Tibial artery (tissue), 4 donors: ENCODE results near the gene CD2BP2.
"Not testable (repeated sequence)": the region's sequence is repeated elsewhere in the genome, so short reads cannot be mapped to it uniquely, and the experiment has no call there.

Source experiments
- DNase-seq, 2 donors: peaks; one replicate each; pipeline ENCODE4 v3.0.0-alpha.2; 2019
- H3K27ac ChIP-seq, 2 donors: fragments of 200-600 bp; sonication (generic) in 1 of 2; 1 replicate in 1 of 2; 2 replicates in 1 of 2; pipeline ENCODE4 v1.5.1; 2018 to 2019; ENCODE audit warnings: mild to moderate bottlenecking in 1 of 2
- H3K27me3 ChIP-seq, 2 donors: fragments of 200-600 bp; sonication (generic) in 1 of 2; one replicate each; pipeline versions ENCODE4 v1.5.1 to v1.6.0; 2016 to 2019
- H3K36me3 ChIP-seq, 3 donors: fragments of 200-600 bp; sonication (generic) in 2 of 3; one replicate each; pipeline ENCODE4 v1.5.1; 2016 to 2019; ENCODE audit warnings: mild to moderate bottlenecking in 2 of 3
- H3K4me1 ChIP-seq, 4 donors: fragments of 200-600 bp; sonication (generic) in 2 of 4; 1 replicate in 3 of 4; 2 replicates in 1 of 4; pipeline ENCODE4 v1.5.1; 2016 to 2019
- H3K4me3 ChIP-seq, 2 donors: fragments of 200-600 bp; sonication (generic) in 1 of 2; 1 replicate in 1 of 2; 2 replicates in 1 of 2; pipeline ENCODE4 v1.5.1; 2018 to 2019; ENCODE audit warnings: mild to moderate bottlenecking in 2 of 2
- H3K9me3 ChIP-seq, 3 donors: fragments of 200-600 bp; sonication (generic) in 1 of 3; one replicate each; pipeline ENCODE4 v1.5.1; 2016 to 2019
- intact Hi-C: fragments of 100-400 bp; cut with DNase I; formaldehyde crosslinking; loops from one replicate; pipeline ENCODE4 v1.15.0; 2023; ENCODE audit warnings: low total_unique reads

The CD2BP2 gene

DNA sequence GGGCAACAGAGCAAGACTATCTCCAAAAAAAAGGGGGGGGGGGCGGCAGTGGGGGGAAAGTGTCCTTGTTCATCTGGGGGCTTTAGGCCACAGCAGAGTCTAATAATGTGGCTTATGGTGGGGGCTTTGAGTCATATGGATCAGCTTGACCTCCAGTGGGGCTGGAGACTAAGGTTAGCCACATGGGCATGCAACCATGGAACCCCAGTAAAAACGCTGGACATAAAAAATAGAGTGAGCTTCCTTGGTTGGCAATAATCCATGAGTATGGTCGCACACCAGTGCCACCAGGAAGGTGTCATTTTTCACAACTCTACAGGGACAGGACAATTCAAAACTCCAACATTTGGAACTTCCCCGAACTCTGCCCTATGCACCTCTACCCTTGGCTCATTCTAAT, 44.2 kb downstream of the CD2BP2 start:
- H3K27me3 ChIP-seq, DNase-seq, H3K4me3 ChIP-seq, H3K9me3 ChIP-seq, H3K27ac ChIP-seq, H3K36me3 ChIP-seq, intact Hi-C loops: not testable (repeated sequence)
- peaks cover 0 to 15% (median 2%) of the 10 kb centered on the region in 4 donors for H3K4me1 ChIP-seq

DNA sequence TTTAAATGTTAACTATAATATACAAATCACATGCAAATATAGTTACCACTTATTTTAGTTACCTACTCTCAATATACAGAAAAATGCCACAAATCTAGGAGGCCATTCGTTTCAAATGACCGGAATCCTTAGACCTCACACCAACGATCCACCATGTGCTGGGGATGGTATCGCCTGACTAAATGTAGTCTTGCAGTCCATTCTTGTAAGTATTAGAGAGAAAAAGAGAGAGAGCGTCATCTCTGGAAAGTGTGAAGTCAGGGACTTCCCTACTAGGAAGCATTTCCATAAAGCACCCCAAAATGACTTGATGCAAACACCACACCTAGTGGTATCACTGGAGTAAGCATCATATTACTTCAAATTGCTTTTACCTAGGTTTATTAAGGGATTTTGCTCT, 45.9 kb downstream of the CD2BP2 start:
- intact Hi-C loops, H3K27ac ChIP-seq, H3K9me3 ChIP-seq, DNase-seq, H3K27me3 ChIP-seq, H3K4me3 ChIP-seq, H3K36me3 ChIP-seq: not testable (repeated sequence)
- peaks cover 0 to 15% (median 2%) of the 10 kb centered on the region in 4 donors for H3K4me1 ChIP-seq
